Nephron (organoid): ENCODE results near the gene E2F7.

Experiments
- H3K27ac Mint-ChIP-seq, 3 experiments: 2 replicates each; pipeline ENCODE4 v1.8.0; 2020; ENCODE audit warnings: mixed read lengths in 3 of 3, mild to moderate bottlenecking in 2 of 3, moderate library complexity in 1 of 3
- H3K27me3 Mint-ChIP-seq: 2 replicates; pipeline ENCODE4 v1.8.0; 2021; ENCODE audit warnings: low read depth, mild to moderate bottlenecking, moderate library complexity, mixed read lengths
- H3K36me3 Mint-ChIP-seq: 2 replicates; pipeline ENCODE4 v1.8.0; 2020; ENCODE audit warnings: low read depth, mixed read lengths
- H3K4me1 Mint-ChIP-seq: 2 replicates; pipeline ENCODE4 v1.8.0; 2020; ENCODE audit warnings: mixed read lengths
- H3K4me3 Mint-ChIP-seq, 3 experiments: 2 replicates each; pipeline ENCODE4 v1.8.0; 2020; ENCODE audit warnings: mild to moderate bottlenecking in 3 of 3, mixed read lengths in 3 of 3, moderate library complexity in 2 of 3
- H3K9me3 Mint-ChIP-seq: 2 replicates; pipeline ENCODE4 v1.8.0; 2020; ENCODE audit warnings: mixed read lengths
- CTCF ChIP-seq, 3 experiments: fragments of 200-600 bp; sonication (generic); IDR thresholded peaks; one replicate each; pipeline ENCODE4 v1.5.0; 2021; ENCODE audit warnings: antibody characterized with exemption in 3 of 3; ENCODE audit not compliant: unreplicated experiment in 3 of 3

Gene E2F7

GRCh38 chr12:76990716-76991115, 74.7 kb downstream of the E2F7 start:
- no peaks in the 10 kb centered on the region for H3K4me1 Mint-ChIP-seq
- H3K27ac Mint-ChIP-seq, result no peak overlapping the region
- no peaks in the 10 kb centered on the region for H3K36me3 Mint-ChIP-seq
- H3K27me3 Mint-ChIP-seq, result no peaks in the 10 kb centered on the region
- no peak overlapping the region for H3K4me3 Mint-ChIP-seq
- peaks cover 32% of the 10 kb centered on the region for H3K9me3 Mint-ChIP-seq
- TF ChIP-seq CTCF (IDR thresholded peaks at IDR 0.05; ENCODE audit: unreplicated experiment in 3 of 3), result no peak

- TF ChIP-seq CTCF (IDR thresholded peaks at IDR 0.05; ENCODE audit: unreplicated experiment in 3 of 3), result no peak
- Mint-ChIP-seq H3K4me3 (no peak overlapping the region), H3K9me3 (peaks cover 40% of the 10 kb centered on the region), H3K27me3 (peaks cover 3% of the 10 kb centered on the region), H3K36me3 (peaks cover 6% of the 10 kb centered on the region), H3K27ac (no peak overlapping the region), H3K4me1 (no peaks in the 10 kb centered on the region)
These were observed 80.8 kb downstream of the E2F7 start for GRCh38 chr12:76984566-76984965.

GRCh38 chr12:76983420-76983819, 81.9 kb downstream of the E2F7 start:
- Mint-ChIP-seq H3K4me3 (no peak overlapping the region), H3K4me1 (no peaks in the 10 kb centered on the region), H3K27ac (no peak overlapping the region), H3K9me3 (peaks cover 41% of the 10 kb centered on the region), H3K36me3 (peaks cover 6% of the 10 kb centered on the region), H3K27me3 (peaks cover 3% of the 10 kb centered on the region)
- TF ChIP-seq CTCF (IDR thresholded peaks at IDR 0.05; ENCODE audit: unreplicated experiment in 3 of 3), result no peak

- Mint-ChIP-seq H3K27ac (no peak overlapping the region), H3K36me3 (peaks cover 6% of the 10 kb centered on the region), H3K4me3 (no peak overlapping the region), H3K4me1 (no peaks in the 10 kb centered on the region), H3K9me3 (peaks cover 34% of the 10 kb centered on the region), H3K27me3 (peaks cover 2% of the 10 kb centered on the region)
- TF ChIP-seq CTCF (IDR thresholded peaks at IDR 0.05; ENCODE audit: unreplicated experiment in 3 of 3), result no peak
These were observed 85.2 kb downstream of the E2F7 start for GRCh38 chr12:76980196-76980595.

GRCh38 chr12:76976777-76977382, 88.5 kb downstream of the E2F7 start:
- Mint-ChIP-seq H3K4me3 (no peak overlapping the region), H3K27me3 (peaks cover 9% of the 10 kb centered on the region), H3K4me1 (no peaks in the 10 kb centered on the region), H3K9me3 (peaks cover 28% of the 10 kb centered on the region), H3K36me3 (no peaks in the 10 kb centered on the region), H3K27ac (no peak overlapping the region)
- no peak for TF ChIP-seq CTCF (IDR thresholded peaks at IDR 0.05; ENCODE audit: unreplicated experiment in 3 of 3)
